ENCODE results near the gene MRTFA. TPM values are rescaled to one million over a fixed set of nuclear protein-coding genes. Genes with fewer than 3 reads are reported as not detected.
"Not testable (repeated sequence)": the region's sequence is repeated elsewhere in the genome, so short reads cannot be mapped to it uniquely, and the experiment has no call there.

The MRTFA gene
- total RNA-seq, 1 donor from 2014 or later = 68.4 TPM

- Mint-ChIP-seq H3K9me3 (ENCODE audit: unreplicated experiment) (no peaks in the 10 kb centered on the region), H3K27me3 (ENCODE audit: unreplicated experiment) (no peaks in the 10 kb centered on the region), H3K27ac (ENCODE audit: unreplicated experiment) (no peak overlapping the region), H3K36me3 (ENCODE audit: low read depth, unreplicated experiment) (peaks cover 3% of the 10 kb centered on the region), H3K4me1 (ENCODE audit: unreplicated experiment) (peaks cover 7% of the 10 kb centered on the region), H3K4me3 (ENCODE audit: unreplicated experiment) (no peak overlapping the region)
- no peak for DNase-seq (ENCODE audit: low spot score)
- TF ChIP-seq, protein P1, sequence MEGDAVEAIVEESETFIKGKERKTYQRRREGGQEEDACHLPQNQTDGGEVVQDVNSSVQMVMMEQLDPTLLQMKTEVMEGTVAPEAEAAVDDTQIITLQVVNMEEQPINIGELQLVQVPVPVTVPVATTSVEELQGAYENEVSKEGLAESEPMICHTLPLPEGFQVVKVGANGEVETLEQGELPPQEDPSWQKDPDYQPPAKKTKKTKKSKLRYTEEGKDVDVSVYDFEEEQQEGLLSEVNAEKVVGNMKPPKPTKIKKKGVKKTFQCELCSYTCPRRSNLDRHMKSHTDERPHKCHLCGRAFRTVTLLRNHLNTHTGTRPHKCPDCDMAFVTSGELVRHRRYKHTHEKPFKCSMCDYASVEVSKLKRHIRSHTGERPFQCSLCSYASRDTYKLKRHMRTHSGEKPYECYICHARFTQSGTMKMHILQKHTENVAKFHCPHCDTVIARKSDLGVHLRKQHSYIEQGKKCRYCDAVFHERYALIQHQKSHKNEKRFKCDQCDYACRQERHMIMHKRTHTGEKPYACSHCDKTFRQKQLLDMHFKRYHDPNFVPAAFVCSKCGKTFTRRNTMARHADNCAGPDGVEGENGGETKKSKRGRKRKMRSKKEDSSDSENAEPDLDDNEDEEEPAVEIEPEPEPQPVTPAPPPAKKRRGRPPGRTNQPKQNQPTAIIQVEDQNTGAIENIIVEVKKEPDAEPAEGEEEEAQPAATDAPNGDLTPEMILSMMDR (IDR thresholded peaks at IDR 0.05; ENCODE audit: unreplicated experiment) = no peak
Observed at GRCh38 chr22:40659166-40659565, 22.6 kb upstream of the MRTFA start.

GRCh38 chr22:40656651-40657050 lies 20.1 kb upstream of the MRTFA start:
- H3K9me3 Mint-ChIP-seq (ENCODE audit: unreplicated experiment); H3K4me3 Mint-ChIP-seq (ENCODE audit: unreplicated experiment); H3K27ac Mint-ChIP-seq (ENCODE audit: unreplicated experiment); H3K4me1 Mint-ChIP-seq (ENCODE audit: unreplicated experiment); H3K36me3 Mint-ChIP-seq (ENCODE audit: low read depth, unreplicated experiment); H3K27me3 Mint-ChIP-seq (ENCODE audit: unreplicated experiment); DNase-seq (ENCODE audit: low spot score): not testable (repeated sequence)

GRCh38 chr22:40655941-40656340 lies 19.4 kb upstream of the MRTFA start:
- H3K4me1 Mint-ChIP-seq (ENCODE audit: unreplicated experiment) = peaks cover 13% of the 10 kb centered on the region
- not testable (repeated sequence) for H3K27me3 Mint-ChIP-seq (ENCODE audit: unreplicated experiment); H3K27ac Mint-ChIP-seq (ENCODE audit: unreplicated experiment); H3K4me3 Mint-ChIP-seq (ENCODE audit: unreplicated experiment); H3K36me3 Mint-ChIP-seq (ENCODE audit: low read depth, unreplicated experiment); DNase-seq (ENCODE audit: low spot score); H3K9me3 Mint-ChIP-seq (ENCODE audit: unreplicated experiment)

DNA sequence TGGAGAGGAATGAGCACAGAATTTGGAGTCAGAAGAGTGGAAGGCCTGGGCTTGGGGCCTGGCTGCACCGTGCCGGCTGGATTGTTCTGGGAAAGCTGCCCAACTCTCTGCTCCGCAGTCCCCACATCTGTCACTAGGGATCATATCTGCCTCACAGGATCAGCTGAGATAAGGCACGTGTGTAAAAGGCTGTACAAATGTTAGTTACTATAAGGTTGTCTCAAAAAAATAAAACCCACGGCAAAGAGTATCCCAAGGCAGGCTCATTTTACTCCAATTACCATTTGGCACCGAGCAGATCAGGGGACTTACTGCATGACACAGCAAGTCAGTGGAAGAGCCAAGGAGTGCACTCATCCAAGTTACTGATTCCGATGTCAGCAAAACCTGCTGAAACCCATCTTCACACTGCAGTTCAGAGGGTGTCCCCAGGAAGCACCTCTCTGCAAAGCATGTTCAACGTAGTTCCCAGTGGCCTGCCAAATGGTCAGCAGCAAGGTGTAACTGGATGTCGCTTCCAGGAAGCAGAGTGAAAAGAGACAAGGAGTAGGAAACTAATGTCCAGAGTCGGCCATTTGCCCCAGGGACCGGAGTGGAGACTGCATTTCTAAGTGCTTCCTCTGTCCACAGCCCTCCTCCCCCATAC lies 18.1 kb upstream of the MRTFA start:
- Mint-ChIP-seq H3K4me1 (ENCODE audit: unreplicated experiment) (peaks cover 14% of the 10 kb centered on the region), H3K36me3 (ENCODE audit: low read depth, unreplicated experiment) (peaks cover 3% of the 10 kb centered on the region), H3K4me3 (ENCODE audit: unreplicated experiment) (no peak overlapping the region), H3K27me3 (ENCODE audit: unreplicated experiment) (no peaks in the 10 kb centered on the region), H3K27ac (ENCODE audit: unreplicated experiment) (no peak overlapping the region), H3K9me3 (ENCODE audit: unreplicated experiment) (no peaks in the 10 kb centered on the region)
- DNase-seq (ENCODE audit: low spot score) = peak; percentile 32
- TF ChIP-seq, protein P1 (IDR thresholded peaks at IDR 0.05; ENCODE audit: unreplicated experiment) = peak; percentile 25

DNA sequence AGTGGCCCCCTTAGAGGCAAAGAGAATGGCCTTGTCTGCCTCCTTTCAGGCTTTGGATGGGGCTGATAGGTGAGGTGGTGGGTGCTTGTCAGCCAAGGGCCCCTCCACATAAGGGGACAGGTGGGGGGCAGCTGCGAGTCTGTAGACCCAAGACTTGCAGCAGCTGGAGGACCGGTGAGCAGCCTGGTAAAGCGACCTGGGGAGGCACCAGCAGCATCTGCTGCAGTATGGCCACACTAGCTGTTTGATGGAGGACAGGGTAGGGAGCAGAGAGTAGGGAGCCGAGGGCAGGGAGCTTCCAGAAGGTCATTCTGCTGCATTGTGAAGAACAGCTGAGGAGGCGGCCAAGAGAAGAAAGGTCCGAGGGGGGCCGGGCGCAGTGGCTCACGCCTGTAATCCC lies 16.8 kb upstream of the MRTFA start:
- Mint-ChIP-seq H3K9me3 (ENCODE audit: unreplicated experiment) (no peaks in the 10 kb centered on the region), H3K4me1 (ENCODE audit: unreplicated experiment) (peaks cover 17% of the 10 kb centered on the region), H3K4me3 (ENCODE audit: unreplicated experiment) (no peak overlapping the region), H3K36me3 (ENCODE audit: low read depth, unreplicated experiment) (no peaks in the 10 kb centered on the region), H3K27ac (ENCODE audit: unreplicated experiment) (no peak overlapping the region), H3K27me3 (ENCODE audit: unreplicated experiment) (no peaks in the 10 kb centered on the region)
- DNase-seq (ENCODE audit: low spot score) = no peak
- TF ChIP-seq, protein P1 (IDR thresholded peaks at IDR 0.05; ENCODE audit: unreplicated experiment) = no peak

DNA sequence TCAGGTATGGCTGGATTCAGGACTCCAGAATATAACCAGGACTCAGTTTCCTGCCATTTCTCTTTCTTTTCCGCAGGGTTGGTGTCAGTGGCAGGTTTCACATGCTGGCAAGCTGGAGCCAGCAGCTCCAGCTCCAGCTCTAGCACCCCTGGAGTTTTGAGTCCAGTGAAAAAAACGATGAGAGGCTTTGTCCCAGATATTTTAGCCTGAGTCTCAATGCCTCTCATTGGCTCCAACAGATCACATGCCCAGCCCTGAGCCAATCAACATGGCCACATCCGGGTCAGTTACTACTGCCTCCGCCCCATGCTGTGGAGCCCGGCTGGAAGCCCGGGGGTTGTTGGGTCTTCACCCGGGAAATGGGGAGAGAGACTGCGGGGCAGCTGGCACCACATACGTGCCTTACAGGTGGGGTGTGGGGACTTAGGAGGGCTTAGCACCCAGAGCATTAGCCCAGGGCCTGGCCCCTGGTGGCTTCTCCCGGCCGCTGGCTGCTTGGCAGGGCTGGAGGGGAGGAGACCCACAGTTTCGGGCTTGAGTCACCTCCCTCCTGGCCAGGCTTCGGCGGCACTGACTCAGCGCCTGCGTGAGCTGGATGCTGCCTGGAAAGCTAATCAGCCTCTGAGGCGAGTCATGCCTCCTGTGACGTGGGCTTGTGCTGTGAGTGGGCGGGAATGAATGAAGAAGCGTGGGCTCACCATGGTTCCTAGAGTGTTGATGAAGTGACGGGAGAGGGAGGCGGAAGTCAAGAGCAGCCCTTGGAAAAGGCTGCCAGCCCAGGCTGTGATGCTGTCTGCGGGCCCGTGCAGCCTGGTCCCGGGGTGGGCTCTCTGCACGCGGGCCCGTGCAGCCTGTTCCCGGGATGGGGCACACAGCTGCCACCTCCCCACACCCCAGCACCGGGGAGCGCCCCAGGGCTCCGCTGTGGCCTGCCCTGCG lies 15.3 kb upstream of the MRTFA start:
- peaks cover 17% of the 10 kb centered on the region for H3K4me1 Mint-ChIP-seq (ENCODE audit: unreplicated experiment)

More for the DNA sequence above, 15.3 kb upstream of the MRTFA start:
- Mint-ChIP-seq H3K27me3 (ENCODE audit: unreplicated experiment) (no peaks in the 10 kb centered on the region), H3K4me3 (ENCODE audit: unreplicated experiment) (no peak overlapping the region), H3K9me3 (ENCODE audit: unreplicated experiment) (no peaks in the 10 kb centered on the region), H3K36me3 (ENCODE audit: low read depth, unreplicated experiment) (no peaks in the 10 kb centered on the region), H3K27ac (ENCODE audit: unreplicated experiment) (no peak overlapping the region)
- no peak for DNase-seq (ENCODE audit: low spot score)
- TF ChIP-seq, protein P1 (IDR thresholded peaks at IDR 0.05; ENCODE audit: unreplicated experiment) = no peak
